CD4-positive, alpha-beta T cell treated with Interleukin-21 for 1 hour (primary cell): Measurements from ENCODE around the gene TTC39C.
"Not testable (repeated sequence)": the region's sequence is repeated elsewhere in the genome, so short reads cannot be mapped to it uniquely, and the experiment has no call there.

Experiments used
- DNase-seq: peaks from one replicate; pipeline ENCODE4 v3.0.0-alpha.2; 2020

TTC39C gene

GRCh38 chr18:24018299-24018886 lies 3.8 kb downstream of the TTC39C start:
- no peak for DNase-seq

GRCh38 chr18:24019641-24020331 lies 5.2 kb downstream of the TTC39C start:
- DNase-seq: peak; percentile 79

- DNase-seq: no peak
Measured at GRCh38 chr18:24021505-24021904, 7.0 kb downstream of the TTC39C start.

- DNase-seq: no peak
Measured at GRCh38 chr18:24022161-24022560, 7.6 kb downstream of the TTC39C start.

- no peak for DNase-seq
Measured at GRCh38 chr18:24023185-24023814, 8.7 kb downstream of the TTC39C start.

GRCh38 chr18:24024425-24024824 lies 9.9 kb downstream of the TTC39C start:
- DNase-seq: no peak

GRCh38 chr18:24026457-24026856 lies 11.9 kb downstream of the TTC39C start:
- no peak for DNase-seq

GRCh38 chr18:24027156-24027827 lies 12.7 kb downstream of the TTC39C start:
- no peak for DNase-seq

GRCh38 chr18:24028946-24029345 lies 14.4 kb downstream of the TTC39C start:
- not testable (repeated sequence) for DNase-seq

GRCh38 chr18:24031318-24031717 lies 16.8 kb downstream of the TTC39C start:
- DNase-seq: no peak

- DNase-seq: no peak
Measured at GRCh38 chr18:24031916-24032315, 17.4 kb downstream of the TTC39C start.

GRCh38 chr18:24033641-24034412 lies 19.3 kb downstream of the TTC39C start:
- no peak for DNase-seq

GRCh38 chr18:24035316-24035715 lies 20.8 kb downstream of the TTC39C start:
- no peak for DNase-seq

- DNase-seq: no peak
Measured at GRCh38 chr18:24039671-24040070, 25.1 kb downstream of the TTC39C start.

- DNase-seq: no peak
Measured at GRCh38 chr18:24041691-24042090, 27.1 kb downstream of the TTC39C start.

GRCh38 chr18:24043403-24043802 lies 28.8 kb downstream of the TTC39C start:
- DNase-seq: no peak

- no peak for DNase-seq
Measured at GRCh38 chr18:24048261-24048660, 33.7 kb downstream of the TTC39C start.

- DNase-seq: no peak
Measured at GRCh38 chr18:24049142-24049541, 34.6 kb downstream of the TTC39C start.

GRCh38 chr18:24051031-24051947 lies 36.7 kb downstream of the TTC39C start:
- no peak for DNase-seq

GRCh38 chr18:24052053-24052452 lies 37.5 kb downstream of the TTC39C start:
- peak; percentile 23 for DNase-seq

- peak; percentile 19 for DNase-seq
Measured at GRCh38 chr18:24053211-24053610, 38.7 kb downstream of the TTC39C start.

GRCh38 chr18:24054130-24054529 lies 39.6 kb downstream of the TTC39C start:
- DNase-seq: no peak
